Fibroblast of lung (primary cell): Measurements from ENCODE around the gene S100Z. TPM values are rescaled to one million over a fixed set of nuclear protein-coding genes. Genes with fewer than 3 reads are reported as not detected.

Source experiments
- DNase-seq, 2 donors: peaks; one replicate each; pipeline versions ENCODE4 v3.0.0 to v3.0.0-alpha.2; 2010; ENCODE audit warnings: low read depth in 2 of 2
- H2AFZ ChIP-seq: 2 replicates; pipeline ENCODE4 v1.5.1; 2012; ENCODE audit warnings: low read length, control low read depth, inconsistent platforms
- H3K27ac ChIP-seq: 2 replicates; pipeline ENCODE4 v1.5.1; 2011; ENCODE audit warnings: low read length, control low read depth; ENCODE audit not compliant: insufficient read depth
- H3K27me3 ChIP-seq: 2 replicates; pipeline ENCODE4 v1.5.1; 2011; ENCODE audit warnings: mild to moderate bottlenecking, low read length; ENCODE audit not compliant: control insufficient read depth, insufficient read depth
- H3K36me3 ChIP-seq: 2 replicates; pipeline ENCODE4 v1.5.1; 2011; ENCODE audit warnings: low read length; ENCODE audit not compliant: control insufficient read depth, insufficient read depth
- H3K4me1 ChIP-seq: 2 replicates; pipeline ENCODE4 v1.5.1; 2011; ENCODE audit warnings: low read length; ENCODE audit not compliant: control insufficient read depth, insufficient read depth; ENCODE audit errors: extremely low read depth
- H3K4me2 ChIP-seq: 2 replicates; pipeline ENCODE4 v1.5.1; 2011; ENCODE audit warnings: low read length, control low read depth; ENCODE audit not compliant: insufficient read depth; ENCODE audit errors: extremely low read depth
- H3K4me3 ChIP-seq, 4 experiments: fragments of 200-600 bp in 1 of 4; sonication (generic) in 1 of 4; replicated peaks in 1 of 4; 2 replicates each; pipeline ENCODE4 v1.5.1; 2011 to 2016; ENCODE audit warnings: low read length in 4 of 4, low read depth in 3 of 4, mild to moderate bottlenecking in 3 of 4, control low read depth in 2 of 4, inconsistent platforms in 1 of 4, mixed read lengths in 1 of 4; ENCODE audit not compliant: insufficient read depth in 1 of 4; ENCODE audit errors: control extremely low read depth in 1 of 4
- H3K79me2 ChIP-seq: 2 replicates; pipeline ENCODE4 v1.5.1; 2012; ENCODE audit warnings: mild to moderate bottlenecking, low read length, inconsistent platforms; ENCODE audit not compliant: control insufficient read depth, insufficient read depth
- H3K9ac ChIP-seq: 2 replicates; pipeline ENCODE4 v1.5.1; 2011; ENCODE audit warnings: mild to moderate bottlenecking, low read length, control low read depth; ENCODE audit not compliant: insufficient read depth
- H3K9me3 ChIP-seq: 2 replicates; pipeline ENCODE4 v1.5.1; 2012; ENCODE audit warnings: low read depth, low read length; ENCODE audit not compliant: control insufficient read depth, insufficient read depth
- H4K20me1 ChIP-seq: 2 replicates; pipeline ENCODE4 v1.5.1; 2011; ENCODE audit warnings: low read length; ENCODE audit not compliant: control insufficient read depth, insufficient read depth; ENCODE audit errors: extremely low read depth
- EZH2 ChIP-seq: IDR thresholded peaks from 2 replicates; pipeline ENCODE4 v1.5.1; 2012; ENCODE audit warnings: low read length, control low read depth, mild to moderate bottlenecking; ENCODE audit errors: missing control alignments
- polyA plus RNA-seq, 2 donors: library from polyadenylated mRNA; depleted of rRNA in 1 of 2; stranded (reverse) in 1 of 2; unstranded in 1 of 2; fragments of >200 nt; gene quantifications; 2 replicates each; pipeline ENCODE4 v1.2.1, GENCODE V29; 2011 to 2012; ENCODE audit warnings: missing spikeins in 1 of 2
- total RNA-seq: library from RNA; depleted of rRNA; stranded (reverse); fragments of >200 nt; gene quantifications from 2 replicates; pipeline ENCODE4 v1.2.1, GENCODE V29; 2014
- TF ChIP-seq, protein P1 (sequence below), 2 donors: IDR thresholded peaks in 1 of 2; conservative IDR thresholded peaks in 1 of 2; 1 replicate in 1 of 2; 2 replicates in 1 of 2; pipeline ENCODE4 v1.5.1; 2011 to 2012; ENCODE audit warnings: low read length in 2 of 2, control low read depth in 1 of 2, inconsistent platforms in 1 of 2, low read depth in 1 of 2, mild to moderate bottlenecking in 1 of 2

The S100Z gene
- total and polyA plus RNA-seq, 2 donors (not counting 1 experiment from before 2014, with no cell fraction given): not detected

DNA sequence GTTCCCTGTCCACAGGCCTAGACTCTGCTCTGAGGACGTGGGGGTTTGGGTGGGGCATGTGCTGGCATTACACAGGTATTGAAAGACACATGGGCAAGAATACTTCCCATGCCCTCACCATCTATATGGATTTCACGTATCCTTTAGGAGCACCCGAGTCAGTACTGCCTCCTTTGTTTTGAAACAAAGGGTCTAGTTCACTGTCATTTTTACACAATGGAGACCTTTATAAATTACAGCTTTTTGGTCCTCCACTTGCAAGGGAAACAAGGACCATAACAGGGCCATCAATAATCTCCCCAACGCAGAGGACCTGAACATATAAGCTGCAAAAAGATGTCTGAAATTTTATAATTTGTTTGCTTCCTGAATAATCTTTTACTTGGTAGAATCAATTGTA, 78.1 kb downstream of the S100Z start:
- no peak for TF ChIP-seq EZH2
- TF ChIP-seq, protein P1, sequence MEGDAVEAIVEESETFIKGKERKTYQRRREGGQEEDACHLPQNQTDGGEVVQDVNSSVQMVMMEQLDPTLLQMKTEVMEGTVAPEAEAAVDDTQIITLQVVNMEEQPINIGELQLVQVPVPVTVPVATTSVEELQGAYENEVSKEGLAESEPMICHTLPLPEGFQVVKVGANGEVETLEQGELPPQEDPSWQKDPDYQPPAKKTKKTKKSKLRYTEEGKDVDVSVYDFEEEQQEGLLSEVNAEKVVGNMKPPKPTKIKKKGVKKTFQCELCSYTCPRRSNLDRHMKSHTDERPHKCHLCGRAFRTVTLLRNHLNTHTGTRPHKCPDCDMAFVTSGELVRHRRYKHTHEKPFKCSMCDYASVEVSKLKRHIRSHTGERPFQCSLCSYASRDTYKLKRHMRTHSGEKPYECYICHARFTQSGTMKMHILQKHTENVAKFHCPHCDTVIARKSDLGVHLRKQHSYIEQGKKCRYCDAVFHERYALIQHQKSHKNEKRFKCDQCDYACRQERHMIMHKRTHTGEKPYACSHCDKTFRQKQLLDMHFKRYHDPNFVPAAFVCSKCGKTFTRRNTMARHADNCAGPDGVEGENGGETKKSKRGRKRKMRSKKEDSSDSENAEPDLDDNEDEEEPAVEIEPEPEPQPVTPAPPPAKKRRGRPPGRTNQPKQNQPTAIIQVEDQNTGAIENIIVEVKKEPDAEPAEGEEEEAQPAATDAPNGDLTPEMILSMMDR (conservative IDR thresholded peaks at IDR 0.05 in 1 of 2, IDR thresholded peaks at IDR 0.05 in 1 of 2; ENCODE audit: low read depth in 1 of 2, low read length in 2 of 2): no peak
- no peak overlapping the region for H3K27ac ChIP-seq
- no peaks in the 10 kb centered on the region for H4K20me1 ChIP-seq
- no peaks in the 10 kb centered on the region for H3K79me2 ChIP-seq
- no peak overlapping the region for H3K4me3 ChIP-seq
- H2AFZ ChIP-seq: no peak overlapping the region
- DNase-seq: no peak
- peaks cover 4% of the 10 kb centered on the region for H3K27me3 ChIP-seq
- H3K4me2 ChIP-seq: no peak overlapping the region
- no peaks in the 10 kb centered on the region for H3K4me1 ChIP-seq
- no peaks in the 10 kb centered on the region for H3K9me3 ChIP-seq
- H3K36me3 ChIP-seq: no peaks in the 10 kb centered on the region
- no peak overlapping the region for H3K9ac ChIP-seq

DNA sequence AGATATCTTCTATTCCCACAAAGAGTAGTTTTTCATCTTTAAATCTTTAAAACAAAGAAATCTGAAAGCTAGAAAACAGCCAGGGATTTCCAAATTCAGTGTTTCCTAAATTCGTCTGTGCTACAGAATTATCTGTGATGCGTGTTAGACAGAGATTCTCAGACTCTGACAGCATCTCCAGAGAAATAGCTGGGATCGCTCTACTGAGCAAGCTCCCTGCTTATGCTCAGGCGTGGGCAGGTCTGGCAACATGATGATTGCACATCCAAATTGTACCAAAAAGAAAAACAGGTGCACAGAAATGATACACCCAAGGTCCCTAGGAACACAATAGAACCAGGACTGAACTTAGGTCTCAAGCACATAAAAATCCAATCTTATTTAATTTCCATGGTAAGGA, 80.3 kb downstream of the S100Z start:
- peaks cover 4% of the 10 kb centered on the region for H3K27me3 ChIP-seq
- H3K9me3 ChIP-seq: no peaks in the 10 kb centered on the region
- no peak for DNase-seq
- H3K9ac ChIP-seq: no peak overlapping the region
- no peaks in the 10 kb centered on the region for H3K4me1 ChIP-seq
- H3K4me2 ChIP-seq: no peak overlapping the region
- H3K4me3 ChIP-seq: no peak overlapping the region
- no peak overlapping the region for H2AFZ ChIP-seq
- H4K20me1 ChIP-seq: no peaks in the 10 kb centered on the region
- no peaks in the 10 kb centered on the region for H3K36me3 ChIP-seq
- TF ChIP-seq, protein P1 (conservative IDR thresholded peaks at IDR 0.05 in 1 of 2, IDR thresholded peaks at IDR 0.05 in 1 of 2; ENCODE audit: low read depth in 1 of 2, low read length in 2 of 2): no peak
- no peak for TF ChIP-seq EZH2
- H3K79me2 ChIP-seq: no peaks in the 10 kb centered on the region
- H3K27ac ChIP-seq: no peak overlapping the region

DNA sequence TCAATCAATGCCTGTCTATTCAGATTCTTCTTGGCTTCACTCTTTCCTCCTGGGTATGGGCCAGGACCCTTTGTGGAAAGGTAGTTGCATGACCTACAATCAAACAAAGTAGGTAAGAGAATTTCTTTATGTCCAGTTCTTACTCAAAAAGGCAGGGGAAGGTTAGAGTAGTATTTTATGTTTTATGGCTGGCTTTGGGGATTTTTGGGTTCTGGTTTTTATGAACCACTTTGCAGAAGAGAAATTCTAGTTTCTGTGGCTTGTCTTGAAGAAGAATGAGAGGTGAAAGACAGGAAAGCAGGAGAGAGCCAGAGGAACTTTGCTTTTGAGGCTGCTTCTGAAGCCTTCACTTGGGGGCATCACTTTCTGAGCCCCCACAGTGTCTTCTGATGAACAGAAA, 88.4 kb downstream of the S100Z start:
- no peak for TF ChIP-seq EZH2
- TF ChIP-seq, protein P1 (conservative IDR thresholded peaks at IDR 0.05 in 1 of 2, IDR thresholded peaks at IDR 0.05 in 1 of 2; ENCODE audit: low read depth in 1 of 2, low read length in 2 of 2): no peak

More for the DNA sequence above, 88.4 kb downstream of the S100Z start:
- no peak overlapping the region for H3K4me2 ChIP-seq
- no peak overlapping the region for H3K4me3 ChIP-seq
- no peaks in the 10 kb centered on the region for H3K9me3 ChIP-seq
- no peak overlapping the region for H3K27ac ChIP-seq
- H3K9ac ChIP-seq: no peak overlapping the region
- no peak overlapping the region for H2AFZ ChIP-seq
- no peak for DNase-seq
- no peaks in the 10 kb centered on the region for H3K36me3 ChIP-seq
- no peaks in the 10 kb centered on the region for H4K20me1 ChIP-seq
- no peaks in the 10 kb centered on the region for H3K27me3 ChIP-seq
- H3K79me2 ChIP-seq: no peaks in the 10 kb centered on the region
- no peaks in the 10 kb centered on the region for H3K4me1 ChIP-seq
